ENCODE measurements around the gene GLS. TPM values are rescaled to one million over a fixed set of nuclear protein-coding genes. Genes with fewer than 3 reads are reported as not detected.

Gene GLS
- total RNA-seq, 2 donors from 2014 or later = 47.2 to 99.3 TPM

DNA sequence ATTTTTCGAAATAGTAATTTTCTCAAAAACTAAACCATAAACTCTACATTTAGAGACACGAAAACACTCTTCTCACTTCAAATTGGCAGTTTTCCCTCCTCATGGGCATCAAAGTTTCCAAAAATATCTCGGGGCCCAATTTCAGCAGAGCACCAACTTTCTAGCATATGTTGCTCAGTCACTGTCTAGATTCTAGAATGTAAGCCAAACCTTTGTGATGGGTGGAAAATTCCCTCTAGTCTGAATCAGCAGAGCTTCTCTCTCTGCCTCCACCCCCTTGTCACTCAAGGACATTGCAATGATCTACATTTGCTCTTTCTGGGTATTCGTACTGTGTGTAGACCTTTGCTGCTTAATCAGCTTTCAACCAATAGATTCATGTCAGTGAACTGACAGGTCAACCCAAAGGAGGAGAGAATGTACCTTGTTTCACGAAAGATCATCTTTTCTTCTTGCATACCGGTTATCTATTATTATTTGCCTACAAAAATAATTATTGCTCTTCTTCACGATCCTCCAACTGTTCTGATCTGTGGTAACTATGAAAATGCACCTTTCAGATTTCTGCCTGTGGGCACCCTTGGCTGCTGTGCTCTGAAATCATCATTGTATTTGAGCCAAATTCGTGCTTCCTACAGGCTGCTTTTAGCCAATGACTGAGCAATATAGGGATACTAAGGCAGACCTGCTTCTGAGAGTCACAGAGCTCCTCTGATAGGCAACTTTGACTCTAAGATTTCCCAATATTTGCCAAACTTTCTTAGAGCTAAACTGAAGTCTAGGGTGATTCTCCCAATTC lies 38.7 kb upstream of the GLS start:
- Histone ChIP-seq H3K27ac (ENCODE audit: low read depth, low read length) (no peak overlapping the region), H3K9me3 (ENCODE audit: control insufficient read depth, low read length) (no peaks in the 10 kb centered on the region), H3K9ac (ENCODE audit: extremely low read depth, low read length, poor library complexity, severe bottlenecking) (no peak overlapping the region), H3K27me3 (ENCODE audit: control insufficient read depth, insufficient read depth, low read length, poor library complexity, severe bottlenecking) (no peaks in the 10 kb centered on the region), H3K4me3 (ENCODE audit: low read length) (no peak overlapping the region), H3K4me1 (ENCODE audit: control insufficient read depth, insufficient read depth, low read length) (peaks cover 7% of the 10 kb centered on the region), H3K36me3 (ENCODE audit: control insufficient read depth, insufficient read depth, low read length) (no peaks in the 10 kb centered on the region)
- Mint-ChIP-seq H3K36me3 (ENCODE audit: low read depth) (no peaks in the 10 kb centered on the region), H3K4me3 (no peak overlapping the region), H3K4me1 (peaks cover 13% of the 10 kb centered on the region), H3K9me3 (no peaks in the 10 kb centered on the region), H3K27me3 (ENCODE audit: insufficient read depth) (no peaks in the 10 kb centered on the region), H3K27ac (no peak overlapping the region)
- TF ChIP-seq, protein P1, sequence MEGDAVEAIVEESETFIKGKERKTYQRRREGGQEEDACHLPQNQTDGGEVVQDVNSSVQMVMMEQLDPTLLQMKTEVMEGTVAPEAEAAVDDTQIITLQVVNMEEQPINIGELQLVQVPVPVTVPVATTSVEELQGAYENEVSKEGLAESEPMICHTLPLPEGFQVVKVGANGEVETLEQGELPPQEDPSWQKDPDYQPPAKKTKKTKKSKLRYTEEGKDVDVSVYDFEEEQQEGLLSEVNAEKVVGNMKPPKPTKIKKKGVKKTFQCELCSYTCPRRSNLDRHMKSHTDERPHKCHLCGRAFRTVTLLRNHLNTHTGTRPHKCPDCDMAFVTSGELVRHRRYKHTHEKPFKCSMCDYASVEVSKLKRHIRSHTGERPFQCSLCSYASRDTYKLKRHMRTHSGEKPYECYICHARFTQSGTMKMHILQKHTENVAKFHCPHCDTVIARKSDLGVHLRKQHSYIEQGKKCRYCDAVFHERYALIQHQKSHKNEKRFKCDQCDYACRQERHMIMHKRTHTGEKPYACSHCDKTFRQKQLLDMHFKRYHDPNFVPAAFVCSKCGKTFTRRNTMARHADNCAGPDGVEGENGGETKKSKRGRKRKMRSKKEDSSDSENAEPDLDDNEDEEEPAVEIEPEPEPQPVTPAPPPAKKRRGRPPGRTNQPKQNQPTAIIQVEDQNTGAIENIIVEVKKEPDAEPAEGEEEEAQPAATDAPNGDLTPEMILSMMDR (conservative IDR thresholded peaks at IDR 0.05) = no peak
- 90 to 92% methylated on average over 8 of the region's 8 CpGs for WGBS, 2 experiments (ENCODE audit: insufficient coverage in 1 of 2, insufficient read length in 1 of 2)
- DNase-seq = no peak

DNA sequence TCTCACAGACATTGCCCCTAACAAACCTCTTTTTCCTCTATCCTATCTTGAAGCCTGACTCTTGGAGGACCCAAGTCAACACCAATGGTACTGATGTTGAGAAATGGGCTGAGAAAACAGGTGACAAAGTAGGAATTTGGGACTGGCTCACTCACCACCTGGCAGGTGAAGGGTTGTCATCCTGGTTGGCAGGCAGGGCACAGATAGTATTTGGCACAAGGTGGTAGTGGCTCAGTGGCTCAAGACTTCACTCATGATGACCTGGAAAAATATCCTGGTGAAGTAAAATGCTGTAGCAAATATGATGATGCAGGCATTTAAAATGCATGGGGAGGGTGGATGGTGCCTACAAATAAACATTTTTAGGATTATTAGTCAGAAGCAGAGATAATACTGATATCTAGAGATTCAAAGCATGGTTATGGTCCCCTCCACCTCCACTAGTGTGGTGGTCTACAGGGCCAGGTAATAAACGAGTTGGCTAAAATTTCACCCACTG lies 38.0 kb upstream of the GLS start:
- TF ChIP-seq, protein P1 (conservative IDR thresholded peaks at IDR 0.05) = no peak
- no peak overlapping the region for H3K27ac ChIP-seq (ENCODE audit: low read depth, low read length)
- H3K4me3 ChIP-seq (ENCODE audit: low read length) = no peak overlapping the region
- no peaks in the 10 kb centered on the region for H3K27me3 Mint-ChIP-seq (ENCODE audit: insufficient read depth)
- H3K27ac Mint-ChIP-seq = no peak overlapping the region
- no peaks in the 10 kb centered on the region for H3K27me3 ChIP-seq (ENCODE audit: control insufficient read depth, insufficient read depth, low read length, poor library complexity, severe bottlenecking)
- H3K9me3 Mint-ChIP-seq = no peaks in the 10 kb centered on the region
- peaks cover 13% of the 10 kb centered on the region for H3K4me1 Mint-ChIP-seq
- no peaks in the 10 kb centered on the region for H3K36me3 Mint-ChIP-seq (ENCODE audit: low read depth)
- WGBS, 2 experiments (ENCODE audit: insufficient coverage in 1 of 2, insufficient read length in 1 of 2) = 89 to 100% methylated on average over 1 of the region's 1 CpG
- no peaks in the 10 kb centered on the region for H3K36me3 ChIP-seq (ENCODE audit: control insufficient read depth, insufficient read depth, low read length)
- H3K9me3 ChIP-seq (ENCODE audit: control insufficient read depth, low read length) = no peaks in the 10 kb centered on the region
- DNase-seq = no peak
- peaks cover 7% of the 10 kb centered on the region for H3K4me1 ChIP-seq (ENCODE audit: control insufficient read depth, insufficient read depth, low read length)
- H3K4me3 Mint-ChIP-seq = no peak overlapping the region
- H3K9ac ChIP-seq (ENCODE audit: extremely low read depth, low read length, poor library complexity, severe bottlenecking) = no peak overlapping the region

DNA sequence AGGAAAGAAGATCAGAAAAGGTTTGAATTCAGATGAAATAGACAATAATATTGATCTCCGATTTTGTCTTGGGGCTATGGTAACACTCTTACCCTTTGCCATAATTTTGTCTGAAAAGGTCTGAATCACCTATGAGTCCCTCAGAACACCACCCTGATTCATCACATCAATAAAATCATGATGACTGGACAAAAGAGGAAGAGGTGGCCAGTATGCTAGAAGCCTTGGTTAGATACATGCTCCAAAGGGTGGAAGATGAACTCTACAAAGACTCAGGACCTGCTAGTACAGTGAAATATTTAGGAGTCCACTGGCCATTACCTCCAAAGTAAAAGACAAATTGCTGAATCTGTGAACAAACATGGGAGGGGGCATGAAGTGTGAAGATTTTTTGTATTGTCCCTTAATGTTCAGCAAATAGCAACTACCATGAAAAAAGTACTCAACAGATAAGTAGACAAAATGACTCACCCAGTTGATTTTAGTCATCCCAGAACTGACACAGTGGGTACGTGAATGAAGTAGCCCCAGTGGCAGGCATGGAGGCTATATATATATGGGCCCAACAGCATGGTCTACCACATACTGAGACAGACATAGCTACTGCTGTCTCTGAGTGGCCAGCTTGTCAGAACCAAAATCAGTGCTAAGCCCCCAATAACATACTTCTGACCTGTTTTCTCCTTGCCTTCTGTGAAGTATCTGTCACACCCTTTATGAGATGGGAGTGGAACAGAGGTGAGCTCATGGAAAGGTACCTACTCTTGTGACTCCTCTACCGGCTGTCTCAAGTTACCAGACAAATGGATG lies 36.5 kb upstream of the GLS start:
- Histone ChIP-seq H3K9me3 (ENCODE audit: control insufficient read depth, low read length) (no peaks in the 10 kb centered on the region), H3K4me3 (ENCODE audit: low read length) (no peak overlapping the region), H3K36me3 (ENCODE audit: control insufficient read depth, insufficient read depth, low read length) (no peaks in the 10 kb centered on the region), H3K27ac (ENCODE audit: low read depth, low read length) (no peak overlapping the region), H3K9ac (ENCODE audit: extremely low read depth, low read length, poor library complexity, severe bottlenecking) (no peak overlapping the region), H3K4me1 (ENCODE audit: control insufficient read depth, insufficient read depth, low read length) (peaks cover 7% of the 10 kb centered on the region), H3K27me3 (ENCODE audit: control insufficient read depth, insufficient read depth, low read length, poor library complexity, severe bottlenecking) (no peaks in the 10 kb centered on the region)
- H3K27me3 Mint-ChIP-seq (ENCODE audit: insufficient read depth) = no peaks in the 10 kb centered on the region
- TF ChIP-seq, protein P1 (conservative IDR thresholded peaks at IDR 0.05) = no peak
- H3K27ac Mint-ChIP-seq = no peak overlapping the region
- H3K36me3 Mint-ChIP-seq (ENCODE audit: low read depth) = no peaks in the 10 kb centered on the region
- WGBS, 2 experiments (ENCODE audit: insufficient coverage in 1 of 2, insufficient read length in 1 of 2) = 93% methylated on average over 3 of the region's 3 CpGs; no CpG with 5 or more reads in 1 of the 2 experiments
- no peak overlapping the region for H3K4me3 Mint-ChIP-seq
- H3K9me3 Mint-ChIP-seq = no peaks in the 10 kb centered on the region
- peaks cover 13% of the 10 kb centered on the region for H3K4me1 Mint-ChIP-seq
- no peak for DNase-seq

Data from endodermal cell (in vitro differentiated cells).